BJ (cell line): ENCODE measurements around the gene TSPAN11. TPM values are rescaled to one million over a fixed set of nuclear protein-coding genes. Genes with fewer than 3 reads are reported as not detected.
"Not testable (repeated sequence)": the region's sequence is repeated elsewhere in the genome, so short reads cannot be mapped to it uniquely, and the experiment has no call there.

ENCODE experiments used
- CTCF ChIA-PET: fragments of 350-600 bp; formaldehyde crosslinking; extraction: SDS; loops from one replicate; lab custom pipeline; 2021; ENCODE audit warnings: antibody characterized with exemption, inconsistent platforms; lab: Yijun Ruan, JAX
- POLR2A ChIA-PET: fragments of 300-600 bp; sonication (Branson Sonifier 250); formaldehyde crosslinking; extraction: SDS; loops from one replicate; lab custom pipeline; 2021; ENCODE audit warnings: antibody characterized with exemption; lab: Charles Lee
- DNase-seq: peaks from one replicate; pipeline ENCODE4 v3.0.0-alpha.2; 2011; ENCODE audit warnings: low read depth
- H3K27me3 ChIP-seq: 2 replicates; pipeline ENCODE4 v1.6.0; 2011; ENCODE audit warnings: low read length; ENCODE audit not compliant: control insufficient read depth, insufficient read depth
- H3K36me3 ChIP-seq: 2 replicates; pipeline ENCODE4 v1.5.1; 2011; ENCODE audit warnings: low read length; ENCODE audit not compliant: control insufficient read depth, insufficient read depth
- H3K4me3 ChIP-seq: 2 replicates; pipeline ENCODE4 v1.5.1; 2011; ENCODE audit warnings: low read depth, mild to moderate bottlenecking, control low read depth, low read length
- CTCF ChIP-seq: IDR thresholded peaks from 2 replicates; pipeline ENCODE4 v1.5.1; 2011; ENCODE audit warnings: low read depth, mild to moderate bottlenecking, control low read depth, inconsistent platforms, low read length, moderate library complexity; ENCODE audit not compliant: insufficient read depth
- polyA plus RNA-seq: library from polyadenylated mRNA; depleted of rRNA; stranded (reverse); fragments of >200 nt; gene quantifications from 2 replicates; pipeline ENCODE4 v1.2.3, GENCODE V29; 2011

TSPAN11 gene
- polyA plus RNA-seq, 1 experiment = 0.64 TPM

GRCh38 chr12:31021181-31021580, 94.6 kb downstream of the TSPAN11 start:
- CTCF ChIA-PET = no interaction called here
- Histone ChIP-seq H3K36me3 (no peaks in the 10 kb centered on the region), H3K4me3 (no peak overlapping the region), H3K27me3 (peaks cover 2% of the 10 kb centered on the region)
- no peak for DNase-seq
- no peak for TF ChIP-seq CTCF
- POLR2A ChIA-PET = no interaction called here

- ChIA-PET POLR2A (no interaction called here), CTCF (interaction anchor here (0.9 to 3.0 kb wide), 3 partner anchors 10 to 36 kb away, joined by 3 to 15 read pairs (median 3); no protein-coding TSS in a partner anchor)
- no peak for DNase-seq
- no peak overlapping the region for H3K4me3 ChIP-seq
- H3K36me3 ChIP-seq = no peaks in the 10 kb centered on the region
- peaks cover 2% of the 10 kb centered on the region for H3K27me3 ChIP-seq
- no peak for TF ChIP-seq CTCF
These were observed 95.4 kb downstream of the TSPAN11 start for GRCh38 chr12:31021809-31022494.

- CTCF ChIA-PET = interaction anchor here (0.9 to 3.0 kb wide), 3 partner anchors 11 to 172 kb away, joined by 3 to 15 read pairs (median 3); no protein-coding TSS in a partner anchor
- no peak overlapping the region for H3K4me3 ChIP-seq
- no peaks in the 10 kb centered on the region for H3K36me3 ChIP-seq
- H3K27me3 ChIP-seq = peaks cover 2% of the 10 kb centered on the region
- TF ChIP-seq CTCF = no peak
- DNase-seq = no peak
- POLR2A ChIA-PET = no interaction called here
These were observed 96.8 kb downstream of the TSPAN11 start for GRCh38 chr12:31023271-31023724.

GRCh38 chr12:31026202-31026601, 99.7 kb downstream of the TSPAN11 start:
- Histone ChIP-seq H3K27me3 (peaks cover 4% of the 10 kb centered on the region), H3K36me3 (no peaks in the 10 kb centered on the region), H3K4me3 (no peak overlapping the region)
- DNase-seq = no peak
- TF ChIP-seq CTCF = no peak
- CTCF ChIA-PET = no interaction called here
- POLR2A ChIA-PET = no interaction called here

GRCh38 chr12:31027006-31027405, 100.5 kb downstream of the TSPAN11 start:
- DNase-seq, CTCF ChIA-PET, H3K27me3 ChIP-seq, H3K36me3 ChIP-seq, POLR2A ChIA-PET, H3K4me3 ChIP-seq: not testable (repeated sequence)
